H9 (cell line): ENCODE data around the gene WDR43. TPM values are rescaled to one million over a fixed set of nuclear protein-coding genes. Genes with fewer than 3 reads are reported as not detected.

Experiments used
- DNase-seq: peaks from one replicate; pipeline ENCODE4 v3.0.0-alpha.2; 2017
- H2AFZ ChIP-seq: one replicate; pipeline ENCODE4 v1.6.1; 2013; ENCODE audit warnings: mild to moderate bottlenecking, low read length, control low read depth, moderate library complexity
- H2AK5ac ChIP-seq: 2 replicates; pipeline ENCODE4 v1.6.1; 2013; ENCODE audit warnings: low read length, control low read depth, mixed read lengths; ENCODE audit not compliant: insufficient read length
- H2BK120ac ChIP-seq: one replicate; pipeline ENCODE4 v1.6.1; 2013; ENCODE audit warnings: low read depth, mild to moderate bottlenecking, low read length, control low read depth, inconsistent platforms; ENCODE audit not compliant: poor library complexity, severe bottlenecking
- H2BK12ac ChIP-seq: 2 replicates; pipeline ENCODE4 v1.6.1; 2013; ENCODE audit warnings: low read length, control low read depth, mixed read lengths, low read depth; ENCODE audit not compliant: insufficient read length
- H2BK15ac ChIP-seq: 2 replicates; pipeline ENCODE4 v1.6.1; 2013; ENCODE audit warnings: low read depth, low read length, control low read depth
- H2BK20ac ChIP-seq: one replicate; pipeline ENCODE4 v1.6.1; 2013; ENCODE audit warnings: low read depth, mild to moderate bottlenecking, low read length, control low read depth, inconsistent platforms; ENCODE audit not compliant: poor library complexity, severe bottlenecking
- H2BK5ac ChIP-seq: 2 replicates; pipeline ENCODE4 v1.6.1; 2013; ENCODE audit warnings: low read length, control low read depth, mixed read lengths; ENCODE audit not compliant: insufficient read length
- H3K14ac ChIP-seq: 2 replicates; pipeline ENCODE4 v1.6.1; 2013; ENCODE audit warnings: low read length, control low read depth; ENCODE audit not compliant: insufficient read depth
- H3K18ac ChIP-seq: 2 replicates; pipeline ENCODE4 v1.6.1; 2013; ENCODE audit warnings: low read depth, mild to moderate bottlenecking, mixed read lengths, low read length, control low read depth; ENCODE audit not compliant: insufficient read length
- H3K23ac ChIP-seq: 2 replicates; pipeline ENCODE4 v1.6.1; 2013; ENCODE audit warnings: low read length, control low read depth, mixed read lengths, low read depth; ENCODE audit not compliant: insufficient read length
- H3K23me2 ChIP-seq: 2 replicates; pipeline ENCODE4 v1.6.1; 2013; ENCODE audit warnings: low read depth, mild to moderate bottlenecking, mixed read lengths, low read length, control low read depth; ENCODE audit not compliant: insufficient read length, poor library complexity, severe bottlenecking
- H3K27ac ChIP-seq: 2 replicates; pipeline ENCODE4 v1.5.1; 2013; ENCODE audit warnings: low read length, control low read depth, mixed read lengths, low read depth; ENCODE audit not compliant: insufficient read length
- H3K27me3 ChIP-seq: 2 replicates; pipeline ENCODE4 v1.6.1; 2013; ENCODE audit warnings: low read length, control low read depth, inconsistent platforms; ENCODE audit not compliant: insufficient read depth
- H3K4ac ChIP-seq: 2 replicates; pipeline ENCODE4 v1.6.1; 2013; ENCODE audit warnings: low read depth, mild to moderate bottlenecking, control low read depth, inconsistent platforms, low read length, moderate library complexity
- H3K4me1 ChIP-seq: 2 replicates; pipeline ENCODE4 v1.6.1; 2013; ENCODE audit warnings: low read length, control low read depth, inconsistent platforms; ENCODE audit not compliant: insufficient read depth
- H3K4me2 ChIP-seq: 2 replicates; pipeline ENCODE4 v1.6.1; 2013; ENCODE audit warnings: low read length, control low read depth, mixed read lengths; ENCODE audit not compliant: insufficient read length, insufficient read depth
- H3K56ac ChIP-seq: 2 replicates; pipeline ENCODE4 v1.6.1; 2013; ENCODE audit warnings: low read depth, mild to moderate bottlenecking, mixed read lengths, low read length, control low read depth; ENCODE audit not compliant: insufficient read length
- H3K79me1 ChIP-seq: 2 replicates; pipeline ENCODE4 v1.6.1; 2013; ENCODE audit warnings: low read depth, mild to moderate bottlenecking, moderate library complexity, low read length, control low read depth, inconsistent platforms; ENCODE audit not compliant: insufficient read depth, poor library complexity, severe bottlenecking
- H3K79me2 ChIP-seq: 2 replicates; pipeline ENCODE4 v1.6.1; 2013; ENCODE audit warnings: low read length, control low read depth, inconsistent platforms; ENCODE audit not compliant: insufficient read depth
- H3K9ac ChIP-seq: 2 replicates; pipeline ENCODE4 v1.6.1; 2013; ENCODE audit warnings: low read length, control low read depth, mixed read lengths; ENCODE audit not compliant: insufficient read length; ENCODE audit errors: extremely low read depth
- H3K9me3 ChIP-seq: one replicate; pipeline ENCODE4 v1.6.1; 2013; ENCODE audit warnings: low read depth, low read length, inconsistent platforms; ENCODE audit not compliant: control insufficient read depth
- H3T11ph ChIP-seq: one replicate; pipeline ENCODE4 v1.6.1; 2013; ENCODE audit warnings: mild to moderate bottlenecking, low read length, control low read depth, inconsistent platforms
- H4K20me1 ChIP-seq: one replicate; pipeline ENCODE4 v1.6.1; 2013; ENCODE audit not compliant: control insufficient read depth, insufficient read length, insufficient read depth
- H4K5ac ChIP-seq: 2 replicates; pipeline ENCODE4 v1.6.1; 2013; ENCODE audit warnings: low read depth, mild to moderate bottlenecking, mixed read lengths, low read length, control low read depth; ENCODE audit not compliant: insufficient read length
- H4K8ac ChIP-seq: replicated peaks from 2 replicates; pipeline ENCODE4 v1.6.1; 2013; ENCODE audit warnings: low read length, control low read depth, mixed read lengths, low read depth; ENCODE audit not compliant: insufficient read length
- H4K91ac ChIP-seq: 2 replicates; pipeline ENCODE4 v1.6.1; 2013; ENCODE audit warnings: low read depth, mild to moderate bottlenecking, moderate library complexity, mixed read lengths, low read length, control low read depth; ENCODE audit not compliant: insufficient read length
- H3K27ac Mint-ChIP-seq, 3 experiments: 2 replicates in 2 of 3; 3 replicates in 1 of 3; pipeline ENCODE4 v1.8.0; 2020 to 2021; ENCODE audit warnings: mixed read lengths in 3 of 3, mild to moderate bottlenecking in 1 of 3, moderate library complexity in 1 of 3
- H3K27me3 Mint-ChIP-seq: 2 replicates; pipeline ENCODE4 v1.8.0; 2021; ENCODE audit warnings: low read depth, mild to moderate bottlenecking, moderate library complexity, mixed read lengths
- H3K36me3 Mint-ChIP-seq, 3 experiments: 2 replicates in 2 of 3; 3 replicates in 1 of 3; pipeline ENCODE4 v1.8.0; 2020 to 2021; ENCODE audit warnings: low read depth in 3 of 3, mixed read lengths in 3 of 3; ENCODE audit not compliant: insufficient read depth in 1 of 3
- H3K4me1 Mint-ChIP-seq, 2 experiments: 2 replicates each; pipeline ENCODE4 v1.8.0; 2020; ENCODE audit warnings: mixed read lengths in 2 of 2
- H3K4me3 Mint-ChIP-seq, 2 experiments: 2 replicates in 1 of 2; 3 replicates in 1 of 2; pipeline ENCODE4 v1.8.0; 2020 to 2021; ENCODE audit warnings: mild to moderate bottlenecking in 2 of 2, mixed read lengths in 2 of 2, moderate library complexity in 1 of 2
- H3K9me3 Mint-ChIP-seq, 2 experiments: 2 replicates in 1 of 2; 3 replicates in 1 of 2; pipeline ENCODE4 v1.8.0; 2020; ENCODE audit warnings: mild to moderate bottlenecking in 2 of 2, mixed read lengths in 2 of 2, moderate library complexity in 1 of 2
- CTCF ChIP-seq: fragments of 200-600 bp; sonication (generic); conservative IDR thresholded peaks from 3 replicates; pipeline ENCODE4 v1.8.0; 2021; ENCODE audit warnings: antibody characterized with exemption, mild to moderate bottlenecking
- WGBS: extraction: QIAGEN DNeasy Blood & Tissue Kit; methylation state at CpG from one replicate; pipeline ENCODE4 v1.1.7; 2013; ENCODE audit warnings: missing lambda C conversion rate, low lambda C conversion rate, mixed read lengths; ENCODE audit not compliant: insufficient read length; ENCODE audit errors: extremely low coverage; 5-methylcytosine and 5-hydroxymethylcytosine counted together
- total RNA-seq: library from RNA; stranded (reverse); gene quantifications from 2 replicates; pipeline ENCODE4 v1.2.1, GENCODE V29; 2021

Gene WDR43
- total RNA-seq, 1 experiment from 2014 or later: 186 TPM

DNA sequence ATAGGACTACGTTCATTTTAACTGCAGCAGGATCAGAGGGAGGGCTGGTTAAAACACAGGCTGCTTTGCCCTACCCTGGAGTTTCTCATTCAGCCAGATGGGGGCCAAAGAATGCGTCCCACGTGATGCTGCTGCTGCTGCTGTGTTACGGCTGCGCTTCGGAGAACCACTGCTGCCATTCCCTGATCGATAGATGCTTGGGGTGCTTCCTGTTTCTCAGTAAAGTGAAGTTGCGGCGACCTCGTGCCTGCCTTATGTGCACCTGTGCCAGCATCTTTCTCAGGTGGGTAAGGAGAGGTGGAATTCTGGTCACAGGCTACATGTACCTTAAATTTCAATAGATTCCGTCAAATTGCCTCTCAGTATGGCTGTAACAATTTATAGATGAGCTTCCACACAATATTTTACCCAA lies 62.0 kb downstream of the WDR43 start:
- H3K23me2 ChIP-seq: no peaks in the 10 kb centered on the region
- H2AK5ac ChIP-seq: no peak overlapping the region
- no peak overlapping the region for H2BK15ac ChIP-seq
- H3K14ac ChIP-seq: no peak overlapping the region
- no peaks in the 10 kb centered on the region for H3K79me1 ChIP-seq
- no peak overlapping the region for H3K56ac ChIP-seq
- peak overlapping the region; percentile 73 for H3K4me2 ChIP-seq
- peak; percentile 46 for TF ChIP-seq CTCF
- H3K36me3 Mint-ChIP-seq: no peaks in the 10 kb centered on the region
- peak; percentile 89 for DNase-seq
- no peak overlapping the region for H3K18ac ChIP-seq
- H3K27me3 Mint-ChIP-seq: no peaks in the 10 kb centered on the region
- H3T11ph ChIP-seq: no peak overlapping the region
- H3K79me2 ChIP-seq: no peaks in the 10 kb centered on the region
- H3K23ac ChIP-seq: no peak overlapping the region
- H2BK5ac ChIP-seq: no peak overlapping the region
- peaks cover 5% of the 10 kb centered on the region; the same call in 1 of the 2 replicates for H3K4me1 ChIP-seq
- H4K91ac ChIP-seq: no peak overlapping the region
- H4K20me1 ChIP-seq: no peaks in the 10 kb centered on the region
- no peak overlapping the region for H2BK120ac ChIP-seq
- H3K4me1 Mint-ChIP-seq: peaks cover 26 to 42% of the 10 kb centered on the region in 2 experiments
- H2BK20ac ChIP-seq: no peak overlapping the region
- no peak overlapping the region for H3K9ac ChIP-seq
- H4K8ac ChIP-seq: no peak overlapping the region
- no peak overlapping the region for H2BK12ac ChIP-seq
- H3K27me3 ChIP-seq: no peaks in the 10 kb centered on the region
- H3K9me3 Mint-ChIP-seq: no peaks in the 10 kb centered on the region
- H3K4ac ChIP-seq: no peak overlapping the region
- peak overlapping the region; percentile 60 to 83 (median 63); a peak in 5 of 7 replicates for H3K27ac Mint-ChIP-seq
- no peak overlapping the region for H3K27ac ChIP-seq
- H4K5ac ChIP-seq: no peak overlapping the region
- WGBS: no CpG with 5 or more reads among the region's 11 CpGs
- no peaks in the 10 kb centered on the region for H3K9me3 ChIP-seq
- peak overlapping the region; percentile 60 for H2AFZ ChIP-seq
- H3K4me3 Mint-ChIP-seq: peak overlapping the region; percentile 50 to 62; a peak in 3 of 5 replicates
